ENCODE data around the gene PCYT1A. TPM values are rescaled to one million over a fixed set of nuclear protein-coding genes. Genes with fewer than 3 reads are reported as not detected.
"Not testable (repeated sequence)": the region's sequence is repeated elsewhere in the genome, so short reads cannot be mapped to it uniquely, and the experiment has no call there.

PCYT1A gene
- total and polyA plus RNA-seq, 2 donors: 18.9 to 23.3 TPM

- Histone ChIP-seq H3K27ac (ENCODE audit: low read depth in 1 of 2, low read length in 1 of 2) (no peak overlapping the region), H3K9me3 (ENCODE audit: control insufficient read depth in 2 of 2, insufficient read depth in 1 of 2, low read length in 1 of 2) (no peaks in the 10 kb centered on the region), H3K4me3 (ENCODE audit: low read length in 2 of 2) (no peak overlapping the region), H3K27me3 (ENCODE audit: control insufficient read depth in 2 of 2, insufficient read depth in 1 of 2, low read length in 1 of 2) (peaks cover 0 to 2% of the 10 kb centered on the region in 2 donors), H3K4me1 (ENCODE audit: control insufficient read depth in 2 of 2, insufficient read depth in 2 of 2, low read length in 2 of 2) (peaks cover 0 to 9% of the 10 kb centered on the region in 2 donors), H3K36me3 (ENCODE audit: control insufficient read depth in 2 of 2, insufficient read depth in 2 of 2, low read length in 1 of 2) (no peaks in the 10 kb centered on the region)
- DNase-seq (ENCODE audit: low read depth in 6 of 9, low spot score in 9 of 9): no peak
- WGBS: 98% methylated on average over 4 of the region's 4 CpGs
Measured at GRCh38 chr3:196323016-196323415, 35.5 kb upstream of the PCYT1A start.

GRCh38 chr3:196321162-196321561 lies 33.6 kb upstream of the PCYT1A start:
- Histone ChIP-seq H3K4me3 (ENCODE audit: low read length in 2 of 2) (no peak overlapping the region), H3K27me3 (ENCODE audit: control insufficient read depth in 2 of 2, insufficient read depth in 1 of 2, low read length in 1 of 2) (no peaks in the 10 kb centered on the region), H3K4me1 (ENCODE audit: control insufficient read depth in 2 of 2, insufficient read depth in 2 of 2, low read length in 2 of 2) (peaks cover 0 to 12% of the 10 kb centered on the region in 2 donors), H3K9me3 (ENCODE audit: control insufficient read depth in 2 of 2, insufficient read depth in 1 of 2, low read length in 1 of 2) (no peaks in the 10 kb centered on the region), H3K36me3 (ENCODE audit: control insufficient read depth in 2 of 2, insufficient read depth in 2 of 2, low read length in 1 of 2) (no peaks in the 10 kb centered on the region), H3K27ac (ENCODE audit: low read depth in 1 of 2, low read length in 1 of 2) (no peak overlapping the region)
- WGBS: 91% methylated on average over 11 of the region's 11 CpGs
- no peak for DNase-seq (ENCODE audit: low read depth in 6 of 9, low spot score in 9 of 9)

GRCh38 chr3:196320137-196320536 lies 32.6 kb upstream of the PCYT1A start:
- H3K36me3 ChIP-seq (ENCODE audit: control insufficient read depth in 2 of 2, insufficient read depth in 2 of 2, low read length in 1 of 2): no peaks in the 10 kb centered on the region
- no peaks in the 10 kb centered on the region for H3K27me3 ChIP-seq (ENCODE audit: control insufficient read depth in 2 of 2, insufficient read depth in 1 of 2, low read length in 1 of 2)
- peaks cover 0 to 12% of the 10 kb centered on the region in 2 donors for H3K4me1 ChIP-seq (ENCODE audit: control insufficient read depth in 2 of 2, insufficient read depth in 2 of 2, low read length in 2 of 2)
- H3K9me3 ChIP-seq (ENCODE audit: control insufficient read depth in 2 of 2, insufficient read depth in 1 of 2, low read length in 1 of 2): no peaks in the 10 kb centered on the region
- no peak for DNase-seq (ENCODE audit: low read depth in 6 of 9, low spot score in 9 of 9)
- WGBS: 96% methylated on average over 3 of the region's 3 CpGs
- peak overlapping the region in 1 of 2 donors; percentile 42 for H3K27ac ChIP-seq (ENCODE audit: low read depth in 1 of 2, low read length in 1 of 2)
- H3K4me3 ChIP-seq (ENCODE audit: low read length in 2 of 2): no peak overlapping the region

- Histone ChIP-seq H3K36me3 (ENCODE audit: control insufficient read depth in 2 of 2, insufficient read depth in 2 of 2, low read length in 1 of 2) (peaks cover 0 to 2% of the 10 kb centered on the region in 2 donors), H3K27ac (ENCODE audit: low read depth in 1 of 2, low read length in 1 of 2) (peak within 1 kb of the TSS; percentile 90), H3K9me3 (ENCODE audit: control insufficient read depth in 2 of 2, insufficient read depth in 1 of 2, low read length in 1 of 2) (no peaks in the 10 kb centered on the region), H3K27me3 (ENCODE audit: control insufficient read depth in 2 of 2, insufficient read depth in 1 of 2, low read length in 1 of 2) (no peaks in the 10 kb centered on the region), H3K4me1 (ENCODE audit: control insufficient read depth in 2 of 2, insufficient read depth in 2 of 2, low read length in 2 of 2) (peaks cover 0 to 12% of the 10 kb centered on the region in 2 donors), H3K4me3 (ENCODE audit: low read length in 2 of 2) (peak within 1 kb of the TSS; percentile 71 to 81)
- DNase-seq (ENCODE audit: low read depth in 6 of 9, low spot score in 9 of 9): peak; percentile 37 to 91 (median 73)
- WGBS: under 1% methylated on average over 92 of the region's 92 CpGs
Measured at GRCh38 chr3:196317687-196318467, 30.4 kb upstream of the PCYT1A start, which contains the start of gene DYNLT2B. DYNLT2B (minus strand) TSS chr3:196318240; CDS start chr3:196318152, 88 bp downstream.

- H3K9me3 ChIP-seq (ENCODE audit: control insufficient read depth in 2 of 2, insufficient read depth in 1 of 2, low read length in 1 of 2); DNase-seq (ENCODE audit: low read depth in 6 of 9, low spot score in 9 of 9); H3K36me3 ChIP-seq (ENCODE audit: control insufficient read depth in 2 of 2, insufficient read depth in 2 of 2, low read length in 1 of 2); H3K27me3 ChIP-seq (ENCODE audit: control insufficient read depth in 2 of 2, insufficient read depth in 1 of 2, low read length in 1 of 2): not testable (repeated sequence)
- Histone ChIP-seq H3K4me3 (ENCODE audit: low read length in 2 of 2) (peak overlapping the region; percentile 71 to 81), H3K27ac (ENCODE audit: low read depth in 1 of 2, low read length in 1 of 2) (peak overlapping the region; percentile 77 to 90), H3K4me1 (ENCODE audit: control insufficient read depth in 2 of 2, insufficient read depth in 2 of 2, low read length in 2 of 2) (peaks cover 0 to 11% of the 10 kb centered on the region in 2 donors)
- WGBS: 25% methylated on average over 17 of the region's 17 CpGs
Measured at GRCh38 chr3:196316799-196317686, 29.5 kb upstream of the PCYT1A start.

GRCh38 chr3:196315821-196316220 lies 28.3 kb upstream of the PCYT1A start:
- Histone ChIP-seq H3K27me3 (ENCODE audit: control insufficient read depth in 2 of 2, insufficient read depth in 1 of 2, low read length in 1 of 2) (no peaks in the 10 kb centered on the region), H3K4me1 (ENCODE audit: control insufficient read depth in 2 of 2, insufficient read depth in 2 of 2, low read length in 2 of 2) (peaks cover 0 to 6% of the 10 kb centered on the region in 2 donors), H3K4me3 (ENCODE audit: low read length in 2 of 2) (no peak overlapping the region), H3K36me3 (ENCODE audit: control insufficient read depth in 2 of 2, insufficient read depth in 2 of 2, low read length in 1 of 2) (peaks cover 0 to 2% of the 10 kb centered on the region in 2 donors), H3K9me3 (ENCODE audit: control insufficient read depth in 2 of 2, insufficient read depth in 1 of 2, low read length in 1 of 2) (no peaks in the 10 kb centered on the region), H3K27ac (ENCODE audit: low read depth in 1 of 2, low read length in 1 of 2) (no peak overlapping the region)
- 98% methylated on average over 1 of the region's 1 CpG for WGBS
- DNase-seq (ENCODE audit: low read depth in 6 of 9, low spot score in 9 of 9): no peak

- no peak for DNase-seq (ENCODE audit: low read depth in 6 of 9, low spot score in 9 of 9)
- no peak overlapping the region for H3K4me3 ChIP-seq (ENCODE audit: low read length in 2 of 2)
Measured at GRCh38 chr3:196314597-196314996, 27.1 kb upstream of the PCYT1A start.

GRCh38 chr3:196314086-196314485 lies 26.6 kb upstream of the PCYT1A start:
- H3K36me3 ChIP-seq (ENCODE audit: control insufficient read depth in 2 of 2, insufficient read depth in 2 of 2, low read length in 1 of 2); DNase-seq (ENCODE audit: low read depth in 6 of 9, low spot score in 9 of 9); H3K4me1 ChIP-seq (ENCODE audit: control insufficient read depth in 2 of 2, insufficient read depth in 2 of 2, low read length in 2 of 2); H3K27ac ChIP-seq (ENCODE audit: low read depth in 1 of 2, low read length in 1 of 2); H3K27me3 ChIP-seq (ENCODE audit: control insufficient read depth in 2 of 2, insufficient read depth in 1 of 2, low read length in 1 of 2); H3K9me3 ChIP-seq (ENCODE audit: control insufficient read depth in 2 of 2, insufficient read depth in 1 of 2, low read length in 1 of 2); H3K4me3 ChIP-seq (ENCODE audit: low read length in 2 of 2): not testable (repeated sequence)
- WGBS: 97% methylated on average over 7 of the region's 7 CpGs

More at GRCh38 chr3:196314597-196314996, 27.1 kb upstream of the PCYT1A start:
- Histone ChIP-seq H3K9me3 (ENCODE audit: control insufficient read depth in 2 of 2, insufficient read depth in 1 of 2, low read length in 1 of 2) (no peaks in the 10 kb centered on the region), H3K36me3 (ENCODE audit: control insufficient read depth in 2 of 2, insufficient read depth in 2 of 2, low read length in 1 of 2) (peaks cover 0 to 2% of the 10 kb centered on the region in 2 donors), H3K4me1 (ENCODE audit: control insufficient read depth in 2 of 2, insufficient read depth in 2 of 2, low read length in 2 of 2) (peaks cover 0 to 6% of the 10 kb centered on the region in 2 donors), H3K27me3 (ENCODE audit: control insufficient read depth in 2 of 2, insufficient read depth in 1 of 2, low read length in 1 of 2) (no peaks in the 10 kb centered on the region), H3K27ac (ENCODE audit: low read depth in 1 of 2, low read length in 1 of 2) (no peak overlapping the region)
- 97% methylated on average over 3 of the region's 3 CpGs for WGBS

- not testable (repeated sequence) for H3K27me3 ChIP-seq (ENCODE audit: control insufficient read depth in 2 of 2, insufficient read depth in 1 of 2, low read length in 1 of 2); H3K9me3 ChIP-seq (ENCODE audit: control insufficient read depth in 2 of 2, insufficient read depth in 1 of 2, low read length in 1 of 2); H3K4me1 ChIP-seq (ENCODE audit: control insufficient read depth in 2 of 2, insufficient read depth in 2 of 2, low read length in 2 of 2); DNase-seq (ENCODE audit: low read depth in 6 of 9, low spot score in 9 of 9); H3K4me3 ChIP-seq (ENCODE audit: low read length in 2 of 2); H3K27ac ChIP-seq (ENCODE audit: low read depth in 1 of 2, low read length in 1 of 2)
- 98% methylated on average over 8 of the region's 8 CpGs for WGBS
- peaks cover 5 to 19% of the 10 kb centered on the region in 2 donors for H3K36me3 ChIP-seq (ENCODE audit: control insufficient read depth in 2 of 2, insufficient read depth in 2 of 2, low read length in 1 of 2)
Measured at GRCh38 chr3:196302960-196303359, 15.4 kb upstream of the PCYT1A start.

All from thymus (tissue), 11 donors.